ENCODE results near the gene CACNA2D3.

Gene CACNA2D3

GRCh38 chr3:54257125-54257720 lies 134.9 kb downstream of the CACNA2D3 start:
- Histone ChIP-seq H3K4me3 (ENCODE audit: low read length) (no peak overlapping the region), H3K36me3 (ENCODE audit: insufficient read depth, low read length) (no peaks in the 10 kb centered on the region), H2AFZ (ENCODE audit: low read depth, low read length) (no peak overlapping the region), H3K4me1 (ENCODE audit: insufficient read depth, low read length) (peaks cover 7% of the 10 kb centered on the region), H3K27me3 (ENCODE audit: insufficient read depth, low read length) (no peaks in the 10 kb centered on the region), H3K9me3 (ENCODE audit: low read length) (no peaks in the 10 kb centered on the region)

DNA sequence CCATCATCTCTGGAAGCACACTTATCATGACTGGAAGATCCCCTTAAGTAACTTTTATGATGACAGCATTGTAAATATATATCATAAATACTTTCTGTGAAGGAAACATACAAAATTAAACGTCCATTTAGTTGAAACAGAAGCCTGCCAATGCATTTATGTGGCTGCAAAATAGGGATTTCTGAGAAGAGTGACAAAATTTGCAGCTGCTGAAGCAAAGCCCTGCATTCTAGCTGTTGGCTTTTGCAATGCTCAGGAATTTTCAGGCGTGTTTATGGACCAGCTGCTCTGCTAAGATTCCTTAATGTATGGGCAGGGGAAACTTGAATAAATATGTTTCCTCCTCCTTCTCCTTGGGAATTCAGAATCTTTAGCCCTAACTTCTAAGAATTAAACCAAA lies 137.3 kb downstream of the CACNA2D3 start:
- Histone ChIP-seq H3K4me1 (ENCODE audit: insufficient read depth, low read length) (peaks cover 7% of the 10 kb centered on the region), H3K9me3 (ENCODE audit: low read length) (no peaks in the 10 kb centered on the region), H2AFZ (ENCODE audit: low read depth, low read length) (no peak overlapping the region), H3K36me3 (ENCODE audit: insufficient read depth, low read length) (no peaks in the 10 kb centered on the region), H3K27me3 (ENCODE audit: insufficient read depth, low read length) (no peaks in the 10 kb centered on the region), H3K4me3 (ENCODE audit: low read length) (no peak overlapping the region)

DNA sequence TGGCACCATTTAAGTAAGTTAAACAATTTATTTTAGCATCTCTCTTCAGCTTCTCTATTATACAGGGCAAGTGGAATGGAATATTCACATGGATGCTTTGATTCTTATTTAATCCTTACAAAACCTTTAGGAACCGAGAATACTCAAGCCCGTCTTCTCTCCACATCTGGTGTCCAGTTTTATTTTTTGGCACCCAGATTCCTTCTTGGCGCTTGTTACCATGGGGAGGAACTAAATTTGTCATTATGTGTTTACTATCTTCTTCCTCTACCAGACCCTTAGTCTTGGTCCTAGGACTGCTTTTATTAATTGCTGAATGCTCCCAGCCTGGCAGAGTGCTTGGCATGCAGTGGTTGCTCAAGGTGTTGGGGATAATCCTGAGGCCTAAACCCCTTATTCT lies 138.8 kb downstream of the CACNA2D3 start:
- peaks cover 7% of the 10 kb centered on the region for H3K4me1 ChIP-seq (ENCODE audit: insufficient read depth, low read length)
- H3K9me3 ChIP-seq (ENCODE audit: low read length) = no peaks in the 10 kb centered on the region

GRCh38 chr3:54262541-54262940 lies 140.2 kb downstream of the CACNA2D3 start:
- H3K36me3 ChIP-seq (ENCODE audit: insufficient read depth, low read length) = no peaks in the 10 kb centered on the region
- H3K4me1 ChIP-seq (ENCODE audit: insufficient read depth, low read length) = peaks cover 1% of the 10 kb centered on the region
- H3K9me3 ChIP-seq (ENCODE audit: low read length) = no peaks in the 10 kb centered on the region
- no peak overlapping the region for H2AFZ ChIP-seq (ENCODE audit: low read depth, low read length)
- no peaks in the 10 kb centered on the region for H3K27me3 ChIP-seq (ENCODE audit: insufficient read depth, low read length)
- H3K4me3 ChIP-seq (ENCODE audit: low read length) = no peak overlapping the region

More for the DNA sequence above, 138.8 kb downstream of the CACNA2D3 start:
- no peaks in the 10 kb centered on the region for H3K27me3 ChIP-seq (ENCODE audit: insufficient read depth, low read length)
- no peak overlapping the region for H2AFZ ChIP-seq (ENCODE audit: low read depth, low read length)
- H3K4me3 ChIP-seq (ENCODE audit: low read length) = no peak overlapping the region
- H3K36me3 ChIP-seq (ENCODE audit: insufficient read depth, low read length) = no peaks in the 10 kb centered on the region

- no peaks in the 10 kb centered on the region for H3K4me1 ChIP-seq (ENCODE audit: insufficient read depth, low read length)
- no peaks in the 10 kb centered on the region for H3K27me3 ChIP-seq (ENCODE audit: insufficient read depth, low read length)
- no peaks in the 10 kb centered on the region for H3K36me3 ChIP-seq (ENCODE audit: insufficient read depth, low read length)
- no peak overlapping the region for H2AFZ ChIP-seq (ENCODE audit: low read depth, low read length)
- no peaks in the 10 kb centered on the region for H3K9me3 ChIP-seq (ENCODE audit: low read length)
- no peak overlapping the region for H3K4me3 ChIP-seq (ENCODE audit: low read length)
These were observed 140.6 kb downstream of the CACNA2D3 start for GRCh38 chr3:54262946-54263345.

DNA sequence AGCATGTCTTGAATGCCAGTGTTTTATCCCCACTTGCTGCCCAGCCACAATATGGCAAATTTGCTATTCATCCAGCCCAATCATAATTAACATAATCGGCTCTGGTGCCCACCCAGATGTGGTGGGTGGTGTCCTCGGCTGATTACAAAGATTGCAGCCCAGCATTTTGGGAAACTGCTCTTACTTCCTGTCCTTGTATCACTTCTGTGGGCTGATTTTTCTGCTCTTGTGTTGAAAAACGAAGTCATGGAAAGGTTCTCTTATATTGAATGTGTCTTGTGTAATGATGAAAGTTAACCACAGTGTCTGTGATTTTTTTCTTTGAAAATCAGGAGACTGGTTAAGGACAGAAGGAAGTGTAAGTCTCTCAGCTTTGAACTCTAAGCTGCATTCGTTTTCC lies 141.7 kb downstream of the CACNA2D3 start:
- Histone ChIP-seq H3K27me3 (ENCODE audit: insufficient read depth, low read length) (no peaks in the 10 kb centered on the region), H2AFZ (ENCODE audit: low read depth, low read length) (no peak overlapping the region), H3K4me3 (ENCODE audit: low read length) (no peak overlapping the region), H3K9me3 (ENCODE audit: low read length) (no peaks in the 10 kb centered on the region), H3K4me1 (ENCODE audit: insufficient read depth, low read length) (no peaks in the 10 kb centered on the region), H3K36me3 (ENCODE audit: insufficient read depth, low read length) (no peaks in the 10 kb centered on the region)

DNA sequence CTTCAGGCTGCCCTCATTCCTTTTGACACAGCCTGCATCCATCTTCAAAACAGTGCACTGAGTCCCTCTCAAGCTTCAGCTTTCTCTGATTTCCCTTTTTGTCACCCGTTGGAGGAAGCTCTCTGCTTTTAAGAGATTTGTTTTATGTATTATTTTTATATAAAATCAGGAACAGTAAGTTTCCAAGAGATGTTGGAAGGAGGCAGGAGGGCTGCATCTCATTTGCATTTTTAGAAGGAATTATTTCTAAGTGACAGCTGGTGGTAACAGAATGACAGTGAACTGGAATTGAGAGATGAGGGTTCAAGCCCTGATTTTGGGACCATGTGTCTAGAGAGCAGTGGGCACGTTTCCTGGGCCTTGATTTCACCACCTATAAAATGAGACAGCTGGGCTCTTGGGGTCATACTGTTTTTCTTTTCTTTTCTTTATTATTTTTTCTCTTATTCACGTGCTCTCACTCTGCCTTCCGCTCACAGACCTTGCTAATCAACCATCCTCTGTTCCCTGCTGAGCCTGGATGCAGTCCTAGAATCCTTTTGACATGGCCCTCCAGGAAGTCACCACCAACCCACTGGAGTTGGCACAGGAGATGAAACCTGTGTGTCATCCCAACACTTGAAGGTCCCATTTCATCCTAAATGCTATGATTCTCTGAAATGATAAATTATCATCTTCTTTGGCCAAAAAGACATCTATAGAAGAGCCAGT lies 148.6 kb downstream of the CACNA2D3 start:
- H3K9me3 ChIP-seq (ENCODE audit: low read length) = no peaks in the 10 kb centered on the region
- no peaks in the 10 kb centered on the region for H3K4me1 ChIP-seq (ENCODE audit: insufficient read depth, low read length)
- H3K27me3 ChIP-seq (ENCODE audit: insufficient read depth, low read length) = no peaks in the 10 kb centered on the region
- H3K4me3 ChIP-seq (ENCODE audit: low read length) = no peak overlapping the region
- no peak overlapping the region for H2AFZ ChIP-seq (ENCODE audit: low read depth, low read length)
- H3K36me3 ChIP-seq (ENCODE audit: insufficient read depth, low read length) = no peaks in the 10 kb centered on the region

DNA sequence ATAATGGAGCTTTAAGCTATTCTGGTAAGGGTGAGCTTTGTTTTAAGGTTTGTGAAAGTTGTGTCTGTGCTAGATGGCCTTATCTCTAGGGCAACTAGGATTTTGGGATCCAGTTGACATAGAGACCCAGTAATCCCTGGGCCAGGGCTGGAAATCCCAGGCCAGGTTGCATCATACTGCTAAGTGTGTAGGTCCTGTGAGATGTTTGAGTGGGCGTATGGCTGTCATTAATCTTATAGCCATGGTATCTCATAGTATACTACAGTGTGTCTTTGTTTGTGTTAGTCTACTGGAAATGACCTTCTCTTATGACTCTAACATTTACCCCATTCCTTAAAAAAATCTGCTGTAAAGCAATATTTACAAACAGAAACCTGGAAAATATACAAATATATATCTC lies 151.4 kb downstream of the CACNA2D3 start:
- no peaks in the 10 kb centered on the region for H3K9me3 ChIP-seq (ENCODE audit: low read length)
- no peaks in the 10 kb centered on the region for H3K36me3 ChIP-seq (ENCODE audit: insufficient read depth, low read length)
- no peak overlapping the region for H3K4me3 ChIP-seq (ENCODE audit: low read length)
- H3K27me3 ChIP-seq (ENCODE audit: insufficient read depth, low read length) = no peaks in the 10 kb centered on the region
- H3K4me1 ChIP-seq (ENCODE audit: insufficient read depth, low read length) = no peaks in the 10 kb centered on the region
- H2AFZ ChIP-seq (ENCODE audit: low read depth, low read length) = no peak overlapping the region

DNA sequence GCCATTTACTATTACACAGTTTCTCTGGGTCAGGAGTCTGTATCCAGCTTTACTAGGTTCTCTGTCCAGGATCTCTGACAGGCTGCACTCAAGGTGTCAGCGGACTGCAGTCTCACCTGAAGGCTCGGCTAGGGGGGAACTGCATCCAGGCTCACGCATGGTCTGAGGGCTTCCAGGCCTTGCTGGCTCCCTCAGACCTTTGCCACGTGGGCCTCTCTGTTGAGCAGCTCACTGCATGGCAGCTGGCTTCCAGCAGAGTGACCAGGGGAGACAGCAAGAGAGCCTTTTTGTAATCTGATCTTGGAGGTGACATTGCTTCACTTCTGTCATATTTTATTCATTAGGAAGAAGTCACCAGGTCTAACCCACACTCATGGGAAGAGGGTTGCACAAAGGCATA lies 152.3 kb downstream of the CACNA2D3 start:
- H3K36me3 ChIP-seq (ENCODE audit: insufficient read depth, low read length) = no peaks in the 10 kb centered on the region
- H2AFZ ChIP-seq (ENCODE audit: low read depth, low read length) = no peak overlapping the region
- H3K4me1 ChIP-seq (ENCODE audit: insufficient read depth, low read length) = no peaks in the 10 kb centered on the region
- no peaks in the 10 kb centered on the region for H3K27me3 ChIP-seq (ENCODE audit: insufficient read depth, low read length)
- no peaks in the 10 kb centered on the region for H3K9me3 ChIP-seq (ENCODE audit: low read length)
- H3K4me3 ChIP-seq (ENCODE audit: low read length) = no peak overlapping the region

- Histone ChIP-seq H3K27me3 (ENCODE audit: insufficient read depth, low read length) (no peaks in the 10 kb centered on the region), H3K4me3 (ENCODE audit: low read length) (no peak overlapping the region), H3K9me3 (ENCODE audit: low read length) (no peaks in the 10 kb centered on the region), H3K36me3 (ENCODE audit: insufficient read depth, low read length) (no peaks in the 10 kb centered on the region), H3K4me1 (ENCODE audit: insufficient read depth, low read length) (no peaks in the 10 kb centered on the region), H2AFZ (ENCODE audit: low read depth, low read length) (no peak overlapping the region)
These were observed 156.7 kb downstream of the CACNA2D3 start for GRCh38 chr3:54279005-54279583.

DNA sequence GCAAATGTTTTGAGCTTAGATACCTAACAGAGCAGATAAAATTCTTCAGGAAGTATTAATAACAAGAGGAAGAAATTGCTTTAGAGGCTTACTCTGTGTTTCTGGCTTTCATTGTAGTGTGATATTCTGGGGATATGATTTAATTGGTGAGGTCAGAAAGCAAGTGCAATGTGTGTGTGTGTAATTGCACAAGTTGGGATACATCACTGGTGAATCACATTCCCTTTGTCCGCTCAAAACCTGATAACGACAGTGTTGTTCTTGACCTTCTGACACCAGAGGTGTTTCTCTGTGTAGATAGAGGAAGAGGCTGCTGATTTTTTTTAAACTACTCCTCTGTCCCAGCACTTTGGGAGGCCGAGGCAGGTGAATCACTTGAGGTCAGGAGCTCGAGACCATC lies 161.1 kb downstream of the CACNA2D3 start:
- Histone ChIP-seq H3K4me3 (ENCODE audit: low read length) (no peak overlapping the region), H3K36me3 (ENCODE audit: insufficient read depth, low read length) (no peaks in the 10 kb centered on the region)

GRCh38 chr3:54294214-54294613 lies 171.9 kb downstream of the CACNA2D3 start:
- Histone ChIP-seq H3K9me3 (ENCODE audit: low read length) (no peaks in the 10 kb centered on the region), H3K27me3 (ENCODE audit: insufficient read depth, low read length) (no peaks in the 10 kb centered on the region), H3K36me3 (ENCODE audit: insufficient read depth, low read length) (no peaks in the 10 kb centered on the region), H3K4me1 (ENCODE audit: insufficient read depth, low read length) (no peaks in the 10 kb centered on the region), H2AFZ (ENCODE audit: low read depth, low read length) (no peak overlapping the region), H3K4me3 (ENCODE audit: low read length) (no peak overlapping the region)

More for the DNA sequence above, 161.1 kb downstream of the CACNA2D3 start:
- H3K9me3 ChIP-seq (ENCODE audit: low read length) = no peaks in the 10 kb centered on the region
- H3K4me1 ChIP-seq (ENCODE audit: insufficient read depth, low read length) = no peaks in the 10 kb centered on the region
- no peak overlapping the region for H2AFZ ChIP-seq (ENCODE audit: low read depth, low read length)
- H3K27me3 ChIP-seq (ENCODE audit: insufficient read depth, low read length) = no peaks in the 10 kb centered on the region

DNA sequence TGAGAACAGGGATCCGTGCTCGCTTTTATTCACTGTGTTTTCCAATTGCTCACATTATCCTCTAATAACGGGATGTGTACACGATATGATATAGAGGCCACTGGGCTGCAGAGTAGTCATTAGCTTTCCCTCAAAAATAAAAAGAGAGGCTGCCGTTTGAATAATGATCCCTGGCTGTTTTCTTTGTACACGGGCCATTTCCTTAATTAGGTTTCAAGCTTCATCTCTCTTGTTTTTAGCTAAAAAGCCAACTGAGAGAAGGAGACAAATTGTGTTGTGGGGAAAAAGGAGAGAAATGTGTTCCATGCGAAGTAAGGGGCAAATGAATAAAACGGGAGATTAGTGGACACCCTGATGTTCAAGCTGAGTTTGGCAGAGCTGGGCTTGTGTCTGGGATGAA lies 174.2 kb downstream of the CACNA2D3 start:
- no peaks in the 10 kb centered on the region for H3K9me3 ChIP-seq (ENCODE audit: low read length)
- no peaks in the 10 kb centered on the region for H3K4me1 ChIP-seq (ENCODE audit: insufficient read depth, low read length)
- no peak overlapping the region for H3K4me3 ChIP-seq (ENCODE audit: low read length)
- no peak overlapping the region for H2AFZ ChIP-seq (ENCODE audit: low read depth, low read length)
- H3K36me3 ChIP-seq (ENCODE audit: insufficient read depth, low read length) = no peaks in the 10 kb centered on the region
- no peaks in the 10 kb centered on the region for H3K27me3 ChIP-seq (ENCODE audit: insufficient read depth, low read length)
